HCT116 (cell line): ENCODE results near the gene RBP2.

ENCODE experiments used
- CTCF ChIP-seq, 3 experiments: fragments of 200-600 bp in 1 of 3; sonication (generic) in 1 of 3; IDR thresholded peaks in 2 of 3; conservative IDR thresholded peaks in 1 of 3; 2 replicates each; pipeline ENCODE4 v1.5.1; 2012 to 2017; ENCODE audit warnings: low read depth in 2 of 3, low read length in 2 of 3, antibody characterized with exemption in 1 of 3, borderline replicate concordance in 1 of 3, control low read depth in 1 of 3, mild to moderate bottlenecking in 1 of 3, mixed read lengths in 1 of 3, mixed run types in 1 of 3, moderate library complexity in 1 of 3; ENCODE audit not compliant: insufficient read depth in 1 of 3
- EZH2 ChIP-seq: fragments of 200-600 bp; sonication (generic); IDR thresholded peaks from 2 replicates; pipeline ENCODE4 v1.6.1; 2017; ENCODE audit warnings: antibody characterized with exemption, mixed run types
- POLR2A ChIP-seq: IDR thresholded peaks from 2 replicates; pipeline ENCODE4 v1.7.0; 2011; ENCODE audit warnings: borderline replicate concordance; ENCODE audit not compliant: insufficient read depth, insufficient read length; ENCODE audit errors: extremely low read depth
- SP1 ChIP-seq: IDR thresholded peaks from 2 replicates; pipeline ENCODE4 v1.6.1; 2012; ENCODE audit warnings: low read depth
- ZBTB33 ChIP-seq: IDR thresholded peaks from 2 replicates; pipeline ENCODE4 v1.6.1; 2011; ENCODE audit warnings: mild to moderate bottlenecking, low read length, moderate library complexity; ENCODE audit not compliant: insufficient replicate concordance; ENCODE audit errors: extremely low read depth
- TF ChIP-seq, protein P1 (sequence below): IDR thresholded peaks from 2 replicates; pipeline ENCODE4 v1.6.1; 2012; ENCODE audit warnings: low read depth

- TF ChIP-seq CTCF (IDR thresholded peaks at IDR 0.05 in 2 of 3, conservative IDR thresholded peaks at IDR 0.05 in 1 of 3; ENCODE audit: borderline replicate concordance in 1 of 3, insufficient read depth in 1 of 3, low read depth in 2 of 3, low read length in 2 of 3) (no peak), SP1 (no peak), POLR2A (no peak), ZBTB33 (no peak), EZH2 (no peak)
- TF ChIP-seq, protein P1, sequence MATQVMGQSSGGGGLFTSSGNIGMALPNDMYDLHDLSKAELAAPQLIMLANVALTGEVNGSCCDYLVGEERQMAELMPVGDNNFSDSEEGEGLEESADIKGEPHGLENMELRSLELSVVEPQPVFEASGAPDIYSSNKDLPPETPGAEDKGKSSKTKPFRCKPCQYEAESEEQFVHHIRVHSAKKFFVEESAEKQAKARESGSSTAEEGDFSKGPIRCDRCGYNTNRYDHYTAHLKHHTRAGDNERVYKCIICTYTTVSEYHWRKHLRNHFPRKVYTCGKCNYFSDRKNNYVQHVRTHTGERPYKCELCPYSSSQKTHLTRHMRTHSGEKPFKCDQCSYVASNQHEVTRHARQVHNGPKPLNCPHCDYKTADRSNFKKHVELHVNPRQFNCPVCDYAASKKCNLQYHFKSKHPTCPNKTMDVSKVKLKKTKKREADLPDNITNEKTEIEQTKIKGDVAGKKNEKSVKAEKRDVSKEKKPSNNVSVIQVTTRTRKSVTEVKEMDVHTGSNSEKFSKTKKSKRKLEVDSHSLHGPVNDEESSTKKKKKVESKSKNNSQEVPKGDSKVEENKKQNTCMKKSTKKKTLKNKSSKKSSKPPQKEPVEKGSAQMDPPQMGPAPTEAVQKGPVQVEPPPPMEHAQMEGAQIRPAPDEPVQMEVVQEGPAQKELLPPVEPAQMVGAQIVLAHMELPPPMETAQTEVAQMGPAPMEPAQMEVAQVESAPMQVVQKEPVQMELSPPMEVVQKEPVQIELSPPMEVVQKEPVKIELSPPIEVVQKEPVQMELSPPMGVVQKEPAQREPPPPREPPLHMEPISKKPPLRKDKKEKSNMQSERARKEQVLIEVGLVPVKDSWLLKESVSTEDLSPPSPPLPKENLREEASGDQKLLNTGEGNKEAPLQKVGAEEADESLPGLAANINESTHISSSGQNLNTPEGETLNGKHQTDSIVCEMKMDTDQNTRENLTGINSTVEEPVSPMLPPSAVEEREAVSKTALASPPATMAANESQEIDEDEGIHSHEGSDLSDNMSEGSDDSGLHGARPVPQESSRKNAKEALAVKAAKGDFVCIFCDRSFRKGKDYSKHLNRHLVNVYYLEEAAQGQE = no peak
Observed at GRCh38 chr3:139505829-139506386, 29.6 kb upstream of the RBP2 start.
